GM21786 (cell line): ENCODE measurements around the gene RBM20.

Experiments used
- ATAC-seq: cut with Tn5 transposase; IDR thresholded peaks from one replicate; pipeline ENCODE4 v1.9.1; 2021; ENCODE audit not compliant: unreplicated experiment

The RBM20 gene

GRCh38 chr10:110804376-110804775 is 160.2 kb downstream of the RBM20 start:
- ATAC-seq = no peak

GRCh38 chr10:110805292-110805691 is 161.2 kb downstream of the RBM20 start:
- no peak for ATAC-seq

- ATAC-seq = no peak
These were observed 162.2 kb downstream of the RBM20 start for GRCh38 chr10:110806335-110806734.

DNA sequence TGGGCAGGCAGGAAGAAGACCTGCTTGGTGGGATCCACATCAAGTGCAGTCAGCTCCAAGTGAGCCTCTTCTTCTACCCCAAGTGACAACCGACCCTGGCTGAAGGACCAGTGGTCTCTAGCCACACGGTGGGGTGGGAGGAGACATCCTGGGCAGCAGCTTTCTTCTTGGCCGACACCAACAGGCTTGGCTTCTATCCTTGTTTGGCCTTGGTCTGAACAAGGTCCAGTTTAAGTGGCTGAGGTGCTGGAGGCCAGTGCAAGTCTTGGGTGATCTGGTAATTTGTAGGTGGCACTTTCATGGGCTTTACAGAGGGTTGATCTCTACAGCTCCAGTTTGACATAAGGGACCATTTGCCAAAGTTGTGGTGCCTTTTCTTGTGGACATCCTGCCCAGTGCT is 164.0 kb downstream of the RBM20 start:
- no peak for ATAC-seq

DNA sequence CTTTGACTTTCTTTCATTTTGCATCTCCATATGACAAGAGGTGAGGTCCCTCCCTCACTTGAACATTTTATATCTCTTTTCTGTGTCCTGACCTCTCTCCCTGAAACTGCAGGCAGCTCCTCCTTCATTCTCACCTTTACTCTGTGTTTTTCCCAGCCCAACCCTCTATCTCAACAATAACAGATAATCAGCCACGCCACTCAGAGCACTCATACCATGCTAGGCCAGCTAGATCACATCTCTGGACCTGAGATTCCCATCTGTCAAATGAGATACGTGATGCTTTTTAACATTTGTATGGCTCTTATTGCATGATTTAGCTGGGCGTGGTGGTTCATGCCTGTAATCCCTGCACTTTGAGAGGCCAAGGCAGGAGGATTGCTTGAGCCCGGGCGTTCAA is 164.5 kb downstream of the RBM20 start:
- no peak for ATAC-seq

- ATAC-seq = no peak
These were observed 166.5 kb downstream of the RBM20 start for GRCh38 chr10:110810625-110811024.

GRCh38 chr10:110811791-110812581 is 167.8 kb downstream of the RBM20 start:
- no peak for ATAC-seq

DNA sequence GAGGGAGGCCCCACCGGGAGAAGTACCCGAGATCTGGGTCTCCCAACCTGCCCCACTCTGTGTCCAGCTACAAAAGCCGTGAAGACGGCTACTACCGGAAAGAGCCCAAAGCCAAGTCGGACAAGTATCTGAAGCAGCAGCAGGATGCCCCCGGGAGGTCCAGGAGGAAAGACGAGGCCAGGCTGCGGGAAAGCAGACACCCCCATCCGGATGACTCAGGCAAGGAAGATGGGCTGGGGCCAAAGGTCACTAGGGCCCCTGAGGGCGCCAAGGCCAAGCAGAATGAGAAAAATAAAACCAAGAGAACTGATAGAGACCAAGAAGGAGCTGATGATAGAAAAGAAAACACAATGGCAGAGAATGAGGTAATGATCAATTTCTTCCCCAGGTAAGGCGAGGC is 168.4 kb downstream of the RBM20 start:
- ATAC-seq = no peak

GRCh38 chr10:110813743-110814472 is 169.8 kb downstream of the RBM20 start:
- no peak for ATAC-seq

DNA sequence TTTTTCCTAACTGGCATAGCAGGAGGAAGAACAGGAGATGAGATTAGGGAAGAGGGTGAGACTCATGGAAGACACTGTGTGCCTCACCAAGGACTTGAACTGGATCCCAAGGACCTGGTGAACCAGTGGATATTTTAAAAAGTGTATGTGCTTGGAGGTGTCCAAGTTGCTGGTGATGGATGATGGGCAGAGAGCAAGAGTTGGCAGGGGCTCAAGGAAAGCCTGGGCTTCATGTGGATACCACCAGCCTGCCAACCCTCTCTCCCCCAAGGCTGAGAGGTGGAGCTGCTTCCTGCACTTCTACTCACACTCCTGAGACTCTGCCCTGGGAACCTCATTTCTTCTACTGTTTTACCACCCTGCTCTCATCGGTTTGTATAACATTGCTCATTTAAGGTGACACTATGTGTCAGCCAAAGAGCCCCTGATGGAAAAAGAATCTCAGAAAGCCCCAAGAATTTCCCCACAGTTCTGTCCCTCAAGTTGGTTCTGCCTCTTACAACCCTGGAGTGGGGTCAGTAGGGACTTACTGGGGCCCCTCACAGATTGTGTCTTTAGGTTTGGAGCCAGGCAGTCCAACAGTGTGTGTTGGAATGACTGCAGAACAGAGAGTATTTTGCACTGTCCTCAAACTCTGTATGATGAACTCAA is 171.3 kb downstream of the RBM20 start:
- peak; percentile 54 for ATAC-seq

DNA sequence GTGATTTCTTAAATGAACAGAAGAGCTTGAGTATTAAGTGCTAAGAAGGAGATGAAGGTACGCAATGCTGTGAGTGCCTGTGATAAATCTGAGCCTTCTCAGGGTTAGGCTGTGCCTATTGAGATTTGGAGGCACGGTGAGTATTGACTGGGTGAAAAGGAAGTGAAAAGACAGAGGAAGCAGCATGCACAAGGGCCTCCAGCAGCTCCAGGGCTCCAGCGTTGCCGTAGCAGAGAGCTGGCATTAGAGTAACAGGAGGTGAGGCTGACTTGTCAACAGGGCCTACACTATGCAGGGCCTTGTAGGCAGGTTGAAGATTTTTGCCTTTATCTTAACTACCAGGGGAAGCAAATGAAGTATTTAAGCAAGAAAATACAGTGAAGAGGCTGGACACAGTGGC is 173.5 kb downstream of the RBM20 start:
- no peak for ATAC-seq

GRCh38 chr10:110818311-110819256 is 174.4 kb downstream of the RBM20 start:
- ATAC-seq = no peak

- no peak for ATAC-seq
These were observed 176.2 kb downstream of the RBM20 start for GRCh38 chr10:110820321-110820814.

DNA sequence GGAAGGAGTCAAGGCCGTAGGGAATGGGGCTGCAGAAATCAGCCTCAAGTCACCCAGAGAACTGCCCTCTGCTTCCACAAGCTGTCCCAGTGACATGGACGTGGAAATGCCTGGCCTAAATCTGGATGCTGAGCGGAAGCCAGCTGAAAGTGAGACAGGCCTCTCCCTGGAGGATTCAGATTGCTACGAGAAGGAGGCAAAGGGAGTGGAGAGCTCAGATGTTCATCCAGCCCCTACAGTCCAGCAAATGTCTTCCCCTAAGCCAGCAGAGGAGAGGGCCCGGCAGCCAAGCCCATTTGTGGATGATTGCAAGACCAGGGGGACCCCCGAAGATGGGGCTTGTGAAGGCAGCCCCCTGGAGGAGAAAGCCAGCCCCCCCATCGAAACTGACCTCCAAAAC is 177.4 kb downstream of the RBM20 start:
- no peak for ATAC-seq

GRCh38 chr10:110822035-110822711 is 178.0 kb downstream of the RBM20 start:
- ATAC-seq = no peak

DNA sequence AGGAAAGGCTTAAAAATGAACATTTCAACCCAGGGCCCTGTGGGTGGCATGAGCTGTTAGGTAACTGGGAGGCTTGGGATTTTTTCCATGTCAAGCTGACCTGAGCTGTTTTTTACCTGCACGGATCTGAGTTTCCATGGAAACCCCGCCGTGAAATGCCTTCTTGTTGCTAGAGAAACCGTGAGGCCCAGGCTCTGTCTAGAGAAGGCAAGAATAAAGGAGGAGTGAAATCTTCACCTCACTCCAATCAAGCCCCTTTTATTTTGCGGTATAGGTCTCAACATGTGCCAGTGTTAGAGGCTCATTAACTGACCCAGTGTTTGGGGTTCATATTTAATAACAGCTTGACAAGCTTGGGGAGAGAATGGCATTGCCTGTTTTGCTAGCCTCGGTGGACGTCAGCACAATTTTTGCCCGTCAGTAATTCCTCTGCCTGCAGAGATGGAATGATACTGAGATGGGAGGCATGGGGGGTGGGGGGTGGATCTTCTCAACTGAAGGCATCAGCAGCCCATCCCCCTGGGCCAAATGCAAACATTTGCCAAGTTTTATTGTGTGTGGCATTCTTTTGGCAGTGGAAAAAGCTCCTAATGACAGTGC is 178.7 kb downstream of the RBM20 start:
- ATAC-seq = no peak

DNA sequence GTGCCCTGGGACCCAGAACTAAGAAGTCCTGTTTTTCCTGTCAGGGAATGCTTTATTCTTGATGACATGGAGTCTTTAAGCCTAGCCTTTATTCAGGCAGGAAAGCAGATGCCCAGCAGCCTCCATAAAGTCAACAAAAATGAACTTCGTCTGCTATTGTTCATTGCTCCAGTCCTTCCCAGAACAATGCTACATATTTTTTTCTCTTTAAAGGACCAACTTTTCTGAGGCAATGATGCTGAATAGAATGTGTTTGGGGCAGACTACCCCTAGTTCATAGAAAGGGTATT is 180.0 kb downstream of the RBM20 start:
- no peak for ATAC-seq

DNA sequence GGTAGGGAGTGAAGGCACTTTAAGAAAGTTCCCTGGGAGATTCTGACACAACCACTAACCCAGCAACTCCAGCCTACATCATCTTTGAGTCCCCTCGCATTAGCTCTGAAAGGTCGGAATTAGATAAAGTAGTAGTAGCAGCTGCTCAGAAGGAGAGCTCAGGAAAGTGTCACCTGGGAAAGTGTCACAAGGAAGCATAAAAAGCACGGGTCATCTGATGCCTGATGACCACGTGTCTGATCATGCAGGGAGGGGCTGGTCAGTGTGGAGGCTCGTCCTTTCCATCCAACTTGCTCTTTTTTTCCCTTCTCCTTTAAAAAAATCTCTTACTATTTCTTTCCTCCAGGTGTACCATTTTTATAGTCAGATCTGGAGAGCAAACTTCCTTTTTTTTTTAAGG is 180.5 kb downstream of the RBM20 start:
- ATAC-seq = no peak

GRCh38 chr10:110825508-110825907 is 181.4 kb downstream of the RBM20 start:
- ATAC-seq = no peak

DNA sequence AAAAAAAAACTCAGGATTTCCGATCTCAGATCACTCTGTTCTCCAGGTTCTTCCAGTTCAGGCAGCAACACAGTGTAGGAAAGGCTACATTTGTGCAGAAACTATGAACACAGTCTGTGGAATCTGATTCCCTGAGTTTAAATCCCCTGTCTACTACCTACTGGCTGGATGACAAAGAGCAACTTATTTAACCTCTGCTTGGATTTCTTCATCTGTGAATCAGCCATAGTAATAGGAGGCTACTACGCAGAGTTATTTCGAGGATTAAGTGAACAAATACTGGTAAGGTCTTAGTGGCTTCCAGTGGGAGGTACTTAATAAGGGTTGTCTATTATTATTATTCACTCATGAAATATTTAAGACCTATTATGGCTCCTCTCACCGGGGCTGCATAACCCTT is 183.3 kb downstream of the RBM20 start:
- no peak for ATAC-seq
